NCI-H146 treated with DMSO at 0.1 percent for 48 hours (cell line): Measurements from ENCODE around the gene SLC2A4RG.

ENCODE experiments used
- DNase-seq: peaks from one replicate; lab custom pipeline; 2025; ENCODE audit not compliant: unreplicated experiment; lab: John Stamatoyannopoulos, UW

The SLC2A4RG gene

GRCh38 chr20:63738687-63739129, 868 bp upstream of the SLC2A4RG start:
- no peak for DNase-seq

GRCh38 chr20:63740070-63740626, 572 bp downstream of the SLC2A4RG start:
- DNase-seq = no peak

- DNase-seq = peak; percentile 59
Measured at GRCh38 chr20:63740627-63741353, 1.2 kb downstream of the SLC2A4RG start.

- DNase-seq = no peak
Measured at GRCh38 chr20:63741354-63741675, 1.7 kb downstream of the SLC2A4RG start.

GRCh38 chr20:63741676-63742380, 2.3 kb downstream of the SLC2A4RG start:
- no peak for DNase-seq

- no peak for DNase-seq
Measured at GRCh38 chr20:63742381-63743024, 2.9 kb downstream of the SLC2A4RG start.

- DNase-seq = no peak
Measured at GRCh38 chr20:63743210-63743970, 3.8 kb downstream of the SLC2A4RG start.

GRCh38 chr20:63744158-63744557, 4.6 kb downstream of the SLC2A4RG start:
- DNase-seq = no peak

GRCh38 chr20:63744574-63745423, 5.2 kb downstream of the SLC2A4RG start:
- no peak for DNase-seq

GRCh38 chr20:63745424-63745805, 5.8 kb downstream of the SLC2A4RG start:
- DNase-seq = no peak

- DNase-seq = no peak
Measured at GRCh38 chr20:63745961-63746731, 6.6 kb downstream of the SLC2A4RG start.

- no peak for DNase-seq
Measured at GRCh38 chr20:63746751-63747315, 7.3 kb downstream of the SLC2A4RG start.

- no peak for DNase-seq
Measured at GRCh38 chr20:63747622-63748069, 8.1 kb downstream of the SLC2A4RG start.

- no peak for DNase-seq
Measured at GRCh38 chr20:63748070-63748933, 8.7 kb downstream of the SLC2A4RG start.

GRCh38 chr20:63748934-63749270, 9.3 kb downstream of the SLC2A4RG start:
- no peak for DNase-seq

GRCh38 chr20:63749597-63750508, 10.3 kb downstream of the SLC2A4RG start:
- DNase-seq = no peak

GRCh38 chr20:63750807-63751470, 11.4 kb downstream of the SLC2A4RG start:
- DNase-seq = no peak
